PC-3 (cell line): ENCODE data around the gene TAF1. TPM values are rescaled to one million over a fixed set of nuclear protein-coding genes. Genes with fewer than 3 reads are reported as not detected.

ENCODE experiments used
- ATAC-seq: fragments of 200-7000 bp; cut with Tn5 transposase; 2 replicates; pipeline ENCODE4 v1.9.1; 2020; ENCODE audit warnings: mild to moderate bottlenecking, moderate library complexity
- BruUV-seq: library from RNA; stranded (reverse); fragments of 400-500 nt; replicated peaks from 2 replicates; lab custom pipeline; 2021; lab: Mats Ljungman, UMichigan
- CTCF ChIA-PET: fragments of 300-600 bp; sonication (Branson Sonifier 250); formaldehyde crosslinking; loops from one replicate; lab custom pipeline; 2022; ENCODE audit warnings: antibody characterized with exemption; lab: Charles Lee
- POLR2A ChIA-PET: fragments of 300-600 bp; sonication (Branson Sonifier 250); formaldehyde crosslinking; loops from one replicate; lab custom pipeline; 2022; ENCODE audit warnings: antibody characterized with exemption; ENCODE audit not compliant: unreplicated experiment; lab: Charles Lee
- DNase-seq: peaks from one replicate; pipeline ENCODE4 v3.0.0-alpha.2; 2015
- H2AFZ ChIP-seq: fragments of 300-600 bp; sonication (generic); 2 replicates; pipeline ENCODE4 v1.6.0; 2016; ENCODE audit warnings: antibody characterized with exemption, low read length
- H3F3A ChIP-seq: fragments of 300-600 bp; sonication (generic); one replicate; pipeline ENCODE4 v1.6.0; 2017; ENCODE audit warnings: antibody characterized with exemption, low read length, control low read depth, mild to moderate bottlenecking; ENCODE audit not compliant: unreplicated experiment
- H3K27ac ChIP-seq: fragments of 300-600 bp; sonication (generic); 2 replicates; pipeline ENCODE4 v1.5.1; 2016; ENCODE audit warnings: mild to moderate bottlenecking, low read length
- H3K27me3 ChIP-seq: fragments of 300-600 bp; sonication (generic); 2 replicates; pipeline ENCODE4 v1.6.1; 2016; ENCODE audit warnings: low read length, mixed read lengths
- H3K36me3 ChIP-seq: fragments of 300-600 bp; sonication (generic); 2 replicates; pipeline ENCODE4 v1.6.1; 2016; ENCODE audit warnings: low read depth, mixed run types, low read length, mixed read lengths
- H3K4me1 ChIP-seq: fragments of 300-600 bp; sonication (generic); 2 replicates; pipeline ENCODE4 v1.5.1; 2016; ENCODE audit warnings: low read length; ENCODE audit not compliant: insufficient read depth
- H3K4me2 ChIP-seq: fragments of 300-600 bp; sonication (generic); 2 replicates; pipeline ENCODE4 v1.6.0; 2016; ENCODE audit warnings: low read length
- H3K4me3 ChIP-seq: fragments of 300-600 bp; sonication (generic); 2 replicates; pipeline ENCODE4 v1.5.1; 2016; ENCODE audit warnings: mild to moderate bottlenecking, low read length, mixed read lengths
- H3K79me2 ChIP-seq: fragments of 300-600 bp; sonication (generic); 2 replicates; pipeline ENCODE4 v1.6.1; 2017; ENCODE audit warnings: low read length, mixed read lengths
- H3K9ac ChIP-seq: fragments of 300-600 bp; sonication (generic); 2 replicates; pipeline ENCODE4 v1.6.0; 2016; ENCODE audit warnings: mild to moderate bottlenecking, low read length
- H3K9me2 ChIP-seq: fragments of 300-600 bp; sonication (generic); replicated peaks from 2 replicates; pipeline ENCODE4 v1.6.1; 2016; ENCODE audit warnings: mixed run types, low read length, mixed read lengths
- H3K9me3 ChIP-seq: fragments of 300-600 bp; sonication (generic); 2 replicates; pipeline ENCODE4 v1.6.1; 2016; ENCODE audit warnings: low read length, mixed read lengths
- H4K20me1 ChIP-seq: fragments of 300-600 bp; sonication (generic); 2 replicates; pipeline ENCODE4 v1.6.1; 2016; ENCODE audit warnings: low read length, mixed read lengths
- EZH2 ChIP-seq: fragments of 300-600 bp; sonication (generic); IDR thresholded peaks from one replicate; pipeline ENCODE4 v1.6.1; 2017; ENCODE audit warnings: antibody characterized with exemption, mild to moderate bottlenecking, low read length; ENCODE audit not compliant: unreplicated experiment
- EZH2phosphoT487 ChIP-seq: fragments of 300-600 bp; sonication (generic); IDR thresholded peaks from 2 replicates; pipeline ENCODE4 v1.6.1; 2018; ENCODE audit warnings: mild to moderate bottlenecking, antibody characterized with exemption, low read length, borderline replicate concordance
- intact Hi-C: fragments of 100-400 bp; cut with micrococcal nuclease; formaldehyde crosslinking; loops from 2 replicates; pipeline ENCODE4 v1.9.0; 2023
- total RNA-seq: library from RNA; depleted of rRNA; stranded (reverse); fragments of >200 nt; gene quantifications from 2 replicates; pipeline ENCODE4 v1.2.3, GENCODE V29; 2014
- TF ChIP-seq, protein P1 (sequence below): fragments of 300-600 bp; sonication (generic); conservative IDR thresholded peaks from 2 replicates; pipeline ENCODE4 v1.5.1; 2017; ENCODE audit warnings: antibody characterized with exemption, low read depth, mild to moderate bottlenecking, low read length

Gene TAF1
- total RNA-seq, 1 experiment from 2014 or later = 36.8 TPM

DNA sequence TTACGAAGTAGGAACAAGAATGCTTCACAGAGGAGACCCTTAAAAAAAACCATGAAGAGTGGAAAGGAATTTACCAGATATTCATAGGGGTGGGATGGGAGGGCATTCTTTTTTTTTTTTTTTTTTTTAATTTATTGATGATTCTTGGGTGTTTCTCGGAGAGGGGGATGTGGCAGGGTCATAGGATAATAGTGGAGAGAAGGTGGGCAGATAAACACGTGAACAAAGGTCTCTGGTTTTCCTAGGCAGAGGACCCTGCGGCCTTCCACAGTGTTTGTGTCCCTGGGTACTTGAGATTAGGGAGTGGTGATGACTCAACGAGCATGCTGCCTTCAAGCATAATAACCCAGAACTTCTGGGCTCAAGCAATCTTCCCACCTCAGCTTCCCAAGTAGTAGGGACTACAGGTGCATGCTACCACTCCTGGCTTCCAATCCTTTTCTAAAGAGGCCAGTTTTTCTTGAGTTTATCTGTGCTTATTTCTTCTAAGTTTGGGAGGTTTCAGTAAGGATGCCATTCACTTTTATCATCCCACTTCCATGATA lies 100.9 kb downstream of the TAF1 start:
- Histone ChIP-seq H3F3A (no peaks in the 10 kb centered on the region), H2AFZ (no peak overlapping the region), H3K9me2 (no peaks in the 10 kb centered on the region), H3K27ac (no peak overlapping the region), H3K4me2 (no peak overlapping the region), H3K4me3 (no peak overlapping the region), H3K9me3 (no peaks in the 10 kb centered on the region), H3K4me1 (no peaks in the 10 kb centered on the region), H4K20me1 (no peaks in the 10 kb centered on the region), H3K79me2 (no peaks in the 10 kb centered on the region), H3K27me3 (no peaks in the 10 kb centered on the region), H3K9ac (no peak overlapping the region), H3K36me3 (peaks cover 22% of the 10 kb centered on the region)
- POLR2A ChIA-PET = no interaction called here
- BruUV-seq = no TSS peak
- TF ChIP-seq EZH2phosphoT487 (no peak), EZH2 (no peak)
- TF ChIP-seq, protein P1, sequence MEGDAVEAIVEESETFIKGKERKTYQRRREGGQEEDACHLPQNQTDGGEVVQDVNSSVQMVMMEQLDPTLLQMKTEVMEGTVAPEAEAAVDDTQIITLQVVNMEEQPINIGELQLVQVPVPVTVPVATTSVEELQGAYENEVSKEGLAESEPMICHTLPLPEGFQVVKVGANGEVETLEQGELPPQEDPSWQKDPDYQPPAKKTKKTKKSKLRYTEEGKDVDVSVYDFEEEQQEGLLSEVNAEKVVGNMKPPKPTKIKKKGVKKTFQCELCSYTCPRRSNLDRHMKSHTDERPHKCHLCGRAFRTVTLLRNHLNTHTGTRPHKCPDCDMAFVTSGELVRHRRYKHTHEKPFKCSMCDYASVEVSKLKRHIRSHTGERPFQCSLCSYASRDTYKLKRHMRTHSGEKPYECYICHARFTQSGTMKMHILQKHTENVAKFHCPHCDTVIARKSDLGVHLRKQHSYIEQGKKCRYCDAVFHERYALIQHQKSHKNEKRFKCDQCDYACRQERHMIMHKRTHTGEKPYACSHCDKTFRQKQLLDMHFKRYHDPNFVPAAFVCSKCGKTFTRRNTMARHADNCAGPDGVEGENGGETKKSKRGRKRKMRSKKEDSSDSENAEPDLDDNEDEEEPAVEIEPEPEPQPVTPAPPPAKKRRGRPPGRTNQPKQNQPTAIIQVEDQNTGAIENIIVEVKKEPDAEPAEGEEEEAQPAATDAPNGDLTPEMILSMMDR = no peak
- no peak for ATAC-seq
- intact Hi-C loops = no loop called here
- CTCF ChIA-PET = no interaction called here
- no peak for DNase-seq

DNA sequence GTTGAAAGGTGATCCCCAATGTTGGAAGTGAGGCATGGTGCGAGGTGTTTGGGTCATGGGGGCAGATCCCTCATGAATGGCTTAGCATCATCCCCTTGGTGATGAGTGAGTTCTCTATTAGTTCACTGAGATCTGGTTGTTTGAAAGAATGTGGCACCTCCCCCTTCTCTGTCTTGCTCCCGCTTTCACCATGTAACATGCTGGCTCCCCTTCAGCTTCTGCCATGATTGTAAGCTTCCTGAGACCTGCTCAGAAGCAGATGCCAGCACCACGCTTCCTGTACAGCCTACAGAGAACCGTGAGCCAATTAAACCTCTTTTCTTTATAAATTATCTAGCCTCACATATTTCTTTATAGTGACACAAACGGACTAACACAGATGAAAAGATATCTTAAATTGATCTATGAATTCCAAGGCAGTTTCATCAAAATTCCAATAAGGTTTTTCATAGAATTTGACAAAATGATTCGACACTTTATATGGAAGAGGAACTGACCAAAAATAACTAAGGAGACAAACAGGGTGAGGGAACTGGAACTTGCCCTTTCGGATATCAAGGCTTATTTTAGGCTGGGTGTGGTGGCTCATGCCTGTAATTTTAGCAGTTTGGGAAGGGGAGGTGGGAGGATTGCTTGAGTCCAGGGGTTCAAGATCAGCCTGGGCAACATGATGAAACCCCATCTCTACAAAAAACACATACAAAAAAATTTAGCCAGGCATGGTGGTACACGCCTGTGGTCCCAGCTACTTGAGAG lies 109.8 kb downstream of the TAF1 start:
- Histone ChIP-seq H3K9ac (no peak overlapping the region), H3K4me1 (no peaks in the 10 kb centered on the region), H3K9me2 (no peaks in the 10 kb centered on the region), H3K4me2 (no peak overlapping the region), H3K79me2 (no peaks in the 10 kb centered on the region), H3F3A (no peaks in the 10 kb centered on the region), H3K27me3 (no peaks in the 10 kb centered on the region), H3K4me3 (no peak overlapping the region), H3K9me3 (no peaks in the 10 kb centered on the region), H3K27ac (no peak overlapping the region), H4K20me1 (no peaks in the 10 kb centered on the region), H3K36me3 (no peaks in the 10 kb centered on the region), H2AFZ (no peak overlapping the region)
- TF ChIP-seq EZH2 = no peak
- TF ChIP-seq, protein P1 = no peak
- TF ChIP-seq EZH2phosphoT487 = no peak
- ATAC-seq (no peak), DNase-seq (no peak)
- ChIA-PET CTCF (no interaction called here), POLR2A (no interaction called here)
- BruUV-seq = no TSS peak
- intact Hi-C loops = no loop called here
